NCI-H460 (cell line): Measurements from ENCODE around the gene C6orf136. TPM values are rescaled to one million over a fixed set of nuclear protein-coding genes. Genes with fewer than 3 reads are reported as not detected.

Experiments used
- DNase-seq: peaks from one replicate; pipeline ENCODE4 v3.0.0-alpha.2; 2016; ENCODE audit warnings: low read depth; ENCODE audit errors: extremely low read depth
- polyA plus RNA-seq: library from polyadenylated mRNA; depleted of rRNA; stranded (reverse); fragments of >200 nt; gene quantifications from 2 replicates; pipeline ENCODE4 v1.2.3, GENCODE V29; 2014; cell fraction: nucleus; rRNA removed
- total RNA-seq: library from RNA; depleted of rRNA; stranded (reverse); fragments of >200 nt; shearing (Covaris generic); gene quantifications from 2 replicates; pipeline ENCODE4 v1.2.3, GENCODE V29; 2014; rRNA removed

Gene C6orf136
- 7.5 and 8.3 TPM in 2 replicates for total RNA-seq
- 11.1 and 17.8 TPM in 2 replicates for polyA plus RNA-seq

GRCh38 chr6:30646450-30647241 lies at the start of gene C6orf136:
Gene C6orf136, plus strand, starts transcription at chr6:30647133. Its CDS starts 99 bp downstream, at chr6:30647232.
- peak; percentile 86 for DNase-seq

- peak; percentile 81 for DNase-seq
Measured at GRCh38 chr6:30597315-30598144, 49.4 kb upstream of the C6orf136 start.

GRCh38 chr6:30598912-30599624 lies 47.9 kb upstream of the C6orf136 start:
- DNase-seq, result no peak

GRCh38 chr6:30599625-30600324 lies 47.2 kb upstream of the C6orf136 start:
- DNase-seq, result no peak

- no peak for DNase-seq
Measured at GRCh38 chr6:30600451-30600961, 46.4 kb upstream of the C6orf136 start.

GRCh38 chr6:30601436-30601814 lies 45.5 kb upstream of the C6orf136 start:
- DNase-seq, result no peak

GRCh38 chr6:30601815-30602641 lies 44.9 kb upstream of the C6orf136 start:
- no peak for DNase-seq

- DNase-seq, result no peak
Measured at GRCh38 chr6:30603961-30604360, 43.0 kb upstream of the C6orf136 start.

- DNase-seq, result no peak
Measured at GRCh38 chr6:30610065-30610464, 36.9 kb upstream of the C6orf136 start.

- DNase-seq, result no peak
Measured at GRCh38 chr6:30611150-30611855, 35.6 kb upstream of the C6orf136 start.

GRCh38 chr6:30611856-30612194 lies 35.1 kb upstream of the C6orf136 start:
- no peak for DNase-seq

GRCh38 chr6:30612213-30612612 lies 34.7 kb upstream of the C6orf136 start:
- no peak for DNase-seq

GRCh38 chr6:30612687-30613248 lies 34.2 kb upstream of the C6orf136 start:
- no peak for DNase-seq

GRCh38 chr6:30613251-30614043 lies 33.5 kb upstream of the C6orf136 start:
- no peak for DNase-seq

GRCh38 chr6:30614044-30614842 lies 32.7 kb upstream of the C6orf136 start:
- DNase-seq, result no peak

GRCh38 chr6:30614843-30615218 lies 32.1 kb upstream of the C6orf136 start:
- peak; percentile 96 for DNase-seq
